ENCODE measurements around the gene ARHGEF4. TPM values are rescaled to one million over a fixed set of nuclear protein-coding genes. Genes with fewer than 3 reads are reported as not detected.
A peak's percentile ranks its signal among the peaks of the same experiment; 100 is the strongest.

Gene ARHGEF4
- total RNA-seq, 2 donors from 2014 or later = 0.63 to 1.7 TPM

DNA sequence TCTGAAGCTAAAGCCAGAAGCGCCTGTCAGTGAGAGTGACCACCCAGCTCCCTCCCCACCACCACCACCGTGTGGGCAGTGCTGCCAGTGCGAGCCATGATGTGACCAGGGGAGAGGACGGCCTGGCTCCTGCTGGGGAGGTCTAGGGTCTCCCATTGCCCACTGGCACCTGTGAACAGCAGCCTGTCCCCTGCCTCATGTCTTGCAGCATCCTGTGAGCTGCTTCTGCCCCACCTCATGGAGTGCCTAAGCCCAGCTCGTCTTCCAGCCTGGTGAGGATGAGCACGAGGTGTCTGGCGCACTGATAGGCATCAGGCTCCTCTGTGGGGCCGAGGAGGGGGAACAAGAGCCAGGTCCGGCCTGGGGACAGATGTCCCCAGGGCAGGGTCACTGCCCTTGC, 195.2 kb downstream of the ARHGEF4 start:
- Mint-ChIP-seq H3K36me3 (ENCODE audit: insufficient read depth in 2 of 2) (peaks cover 0 to 4% of the 10 kb centered on the region in 2 donors), H3K27ac (no peak overlapping the region), H3K4me3 (no peak overlapping the region), H3K9me3 (peaks cover 0 to 2% of the 10 kb centered on the region in 2 donors), H3K4me1 (ENCODE audit: low read depth) (peaks cover 11% of the 10 kb centered on the region), H3K27me3 (ENCODE audit: low read depth) (peaks cover 19% of the 10 kb centered on the region)
- no peak for ATAC-seq (replicated peaks in 1 of 2)
- no peak for DNase-seq

DNA sequence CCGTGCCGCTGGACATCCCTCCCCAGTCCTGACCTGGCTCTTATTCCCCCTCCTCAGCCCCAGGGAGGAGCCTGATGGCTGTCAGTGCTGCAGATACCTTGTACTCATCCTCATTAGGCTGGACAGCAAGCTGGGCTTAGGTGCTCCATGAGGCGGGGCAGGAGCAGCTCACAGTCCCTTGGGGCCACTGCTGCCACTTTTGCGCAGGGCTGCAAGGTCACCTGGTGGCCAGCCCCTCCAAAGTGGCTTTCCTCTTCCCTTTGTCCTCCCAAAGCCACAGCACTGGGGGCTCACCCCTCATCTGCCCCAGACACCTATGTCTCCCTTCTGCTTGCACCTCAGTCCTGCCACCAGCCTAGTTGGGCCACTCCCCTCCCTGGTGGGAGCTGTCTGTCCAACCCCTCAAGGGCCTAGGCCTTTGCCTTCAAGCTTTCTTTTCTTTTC, 195.7 kb downstream of the ARHGEF4 start:
- ATAC-seq (replicated peaks in 1 of 2) (no peak), DNase-seq (no peak)
- H3K27ac Mint-ChIP-seq = no peak overlapping the region
- peaks cover 0 to 2% of the 10 kb centered on the region in 2 donors for H3K9me3 Mint-ChIP-seq
- H3K27me3 Mint-ChIP-seq (ENCODE audit: low read depth) = peaks cover 19% of the 10 kb centered on the region
- H3K4me1 Mint-ChIP-seq (ENCODE audit: low read depth) = peaks cover 11% of the 10 kb centered on the region
- no peak overlapping the region for H3K4me3 Mint-ChIP-seq
- H3K36me3 Mint-ChIP-seq (ENCODE audit: insufficient read depth in 2 of 2) = no peaks in the 10 kb centered on the region

DNA sequence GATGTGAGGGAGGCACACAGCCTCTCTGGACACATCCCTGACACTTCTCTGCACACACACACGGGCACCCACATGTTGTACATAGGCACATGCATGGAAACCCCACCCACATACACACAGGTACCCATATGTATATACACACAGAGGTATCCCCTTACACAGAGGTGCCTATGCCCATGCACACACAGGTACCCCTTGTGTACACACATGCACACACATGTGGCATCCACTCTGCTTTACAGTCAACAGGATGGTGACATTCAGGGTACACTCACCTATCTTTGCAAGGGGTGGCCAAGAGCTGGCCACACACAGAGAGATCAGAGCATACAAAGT, 197.0 kb downstream of the ARHGEF4 start:
- Mint-ChIP-seq H3K27ac (no peak overlapping the region), H3K4me1 (ENCODE audit: low read depth) (peaks cover 11% of the 10 kb centered on the region), H3K27me3 (ENCODE audit: low read depth) (peaks cover 19% of the 10 kb centered on the region), H3K36me3 (ENCODE audit: insufficient read depth in 2 of 2) (no peaks in the 10 kb centered on the region), H3K4me3 (peak overlapping the region in 1 of 2 donors; percentile 57), H3K9me3 (no peaks in the 10 kb centered on the region)
- no peak for DNase-seq
- ATAC-seq (replicated peaks in 1 of 2) = no peak

DNA sequence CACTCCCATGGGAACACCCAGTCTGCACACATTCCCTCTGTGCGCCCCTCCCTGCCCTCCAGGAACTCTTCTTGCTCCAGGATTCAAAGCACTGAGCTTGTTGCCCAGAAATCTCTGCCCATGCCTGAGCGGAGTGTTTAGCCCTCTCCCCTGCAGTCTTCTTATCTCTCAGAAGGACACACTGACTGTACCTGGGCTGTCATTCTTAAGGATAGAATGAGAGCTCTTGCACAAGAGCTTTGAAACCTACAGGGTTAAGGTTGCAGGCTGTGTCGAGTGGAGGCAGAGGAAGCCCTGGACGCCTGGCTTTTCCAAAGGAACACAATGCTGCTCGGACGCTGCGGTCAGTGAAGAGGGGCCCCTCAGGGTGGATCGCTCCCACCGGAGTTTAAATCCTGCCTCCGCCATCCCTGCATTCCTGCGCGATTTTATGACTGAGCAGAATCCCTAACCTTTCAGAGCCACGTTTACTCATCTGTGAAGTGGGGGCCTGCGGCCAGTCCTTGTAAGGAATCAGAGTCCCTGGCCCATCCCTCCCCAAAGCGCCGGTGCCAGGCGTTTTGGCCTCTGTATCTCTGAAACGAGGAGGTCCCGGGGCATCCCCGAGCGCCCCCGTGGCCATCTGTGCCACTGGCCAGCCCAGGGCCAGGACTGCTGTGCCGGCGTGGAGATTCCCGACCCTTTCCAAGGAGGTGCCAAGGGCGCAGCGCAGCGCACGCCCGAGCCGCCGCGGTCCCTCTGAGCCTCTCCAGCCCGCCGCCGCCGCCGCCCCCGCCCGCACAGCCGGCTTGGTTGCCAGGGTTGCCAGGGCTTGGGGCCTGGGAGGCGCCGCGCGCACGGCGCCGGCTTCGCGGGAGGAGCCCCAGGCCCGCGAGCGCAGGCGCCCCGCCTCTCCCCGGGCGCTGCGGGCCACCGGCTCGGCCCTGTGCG, 197.7 kb downstream of the ARHGEF4 start:
- H3K4me3 Mint-ChIP-seq = peak overlapping the region; percentile 41 to 57
- peak; percentile 68 to 69 for ATAC-seq (replicated peaks in 1 of 2)

DNA sequence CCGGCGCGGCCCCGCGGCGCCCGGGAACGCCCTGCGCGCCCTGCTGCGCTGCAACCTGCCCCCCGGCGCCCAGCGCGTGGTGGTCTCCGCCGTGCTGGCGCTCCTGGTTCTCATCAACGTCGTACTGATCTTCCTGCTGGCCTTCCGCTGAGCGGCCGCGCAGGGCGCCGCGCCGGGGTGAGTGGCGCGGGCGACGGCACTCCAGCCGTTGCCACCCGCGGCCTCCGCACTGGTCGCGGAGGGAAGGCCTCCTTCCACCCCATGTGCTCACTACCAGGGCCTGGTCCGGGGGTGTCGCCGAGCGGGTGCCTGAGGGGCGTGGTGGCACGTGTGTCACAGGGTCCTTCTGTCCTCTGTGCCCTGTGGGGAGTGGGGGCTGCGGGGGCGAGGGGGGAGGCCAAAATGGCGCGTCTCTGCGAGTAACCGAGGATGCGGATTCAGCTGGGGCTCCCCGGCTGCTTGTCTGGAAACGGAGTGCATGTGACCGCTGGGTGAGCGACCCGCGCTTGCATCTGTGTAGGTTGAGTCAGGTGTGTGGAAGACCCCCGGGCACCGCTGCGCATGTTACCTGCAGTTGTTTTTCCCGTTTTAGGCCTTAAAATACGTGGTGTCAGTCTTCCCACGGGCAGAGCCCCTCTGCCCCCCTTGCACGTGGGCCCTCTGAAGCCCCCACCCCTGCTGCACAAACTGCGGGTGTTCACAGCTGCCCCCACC, 198.6 kb downstream of the ARHGEF4 start:
- Mint-ChIP-seq H3K9me3 (no peaks in the 10 kb centered on the region), H3K4me1 (ENCODE audit: low read depth) (peaks cover 11% of the 10 kb centered on the region), H3K27me3 (ENCODE audit: low read depth) (peaks cover 15% of the 10 kb centered on the region), H3K4me3 (peak overlapping the region; percentile 59 to 73), H3K27ac (no peak overlapping the region), H3K36me3 (ENCODE audit: insufficient read depth in 2 of 2) (no peaks in the 10 kb centered on the region)
- ATAC-seq (replicated peaks in 1 of 2) (peak; percentile 16 to 25), DNase-seq (no peak)

More for the DNA sequence above, 197.7 kb downstream of the ARHGEF4 start:
- Mint-ChIP-seq H3K27ac (no peak overlapping the region), H3K4me1 (ENCODE audit: low read depth) (peaks cover 11% of the 10 kb centered on the region), H3K27me3 (ENCODE audit: low read depth) (peaks cover 19% of the 10 kb centered on the region), H3K36me3 (ENCODE audit: insufficient read depth in 2 of 2) (no peaks in the 10 kb centered on the region), H3K9me3 (no peaks in the 10 kb centered on the region)
- DNase-seq = peak in 1 of 2 donors; percentile 45

DNA sequence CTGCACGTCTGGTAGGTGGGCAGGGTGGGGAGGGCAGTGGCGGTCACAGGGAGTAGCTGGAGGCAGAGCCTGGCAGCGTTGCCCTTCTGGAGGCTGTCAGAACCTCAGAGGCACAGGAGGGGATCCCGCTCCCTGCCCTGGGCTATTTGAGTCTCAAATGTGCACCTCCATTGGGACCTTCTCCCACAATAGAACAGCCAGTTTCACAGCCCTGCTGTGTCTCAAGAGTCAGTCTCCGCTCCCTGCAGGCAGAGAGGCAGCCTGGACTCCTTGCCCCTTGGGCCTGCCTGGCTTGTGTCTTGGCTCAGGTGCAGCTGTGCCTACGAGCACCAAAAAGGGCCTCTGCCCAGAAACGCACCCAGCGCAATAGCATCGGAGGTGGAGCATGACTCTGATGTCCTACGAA, 199.1 kb downstream of the ARHGEF4 start:
- no peak for ATAC-seq (replicated peaks in 1 of 2)
- peak overlapping the region in 1 of 2 donors; percentile 73 for H3K4me3 Mint-ChIP-seq
- no peak for DNase-seq

DNA sequence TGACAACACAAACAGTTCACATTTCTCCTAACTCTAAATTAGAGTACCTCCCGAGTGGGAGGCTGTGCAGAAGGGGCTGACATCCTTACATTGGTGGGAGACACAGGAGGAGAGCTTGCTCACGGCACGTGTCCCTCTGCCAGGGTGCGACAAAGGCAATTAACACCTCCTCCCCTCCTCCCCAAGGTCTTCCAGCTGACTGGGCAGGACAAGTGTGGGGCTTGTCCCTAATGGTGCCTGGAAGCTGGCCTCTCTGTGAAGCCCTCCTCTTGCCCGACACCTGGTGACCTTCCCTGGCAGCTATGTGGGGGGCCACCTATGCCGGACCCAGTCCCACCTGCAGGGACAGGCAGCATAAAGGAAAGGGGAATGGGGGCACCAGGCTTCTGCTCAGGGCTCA, 199.6 kb downstream of the ARHGEF4 start:
- peaks cover 12% of the 10 kb centered on the region for H3K27me3 Mint-ChIP-seq (ENCODE audit: low read depth)
- ATAC-seq (replicated peaks in 1 of 2) (no peak), DNase-seq (no peak)
- H3K4me3 Mint-ChIP-seq = peak overlapping the region in 1 of 2 donors; percentile 73
- no peaks in the 10 kb centered on the region for H3K36me3 Mint-ChIP-seq (ENCODE audit: insufficient read depth in 2 of 2)
- H3K9me3 Mint-ChIP-seq = no peaks in the 10 kb centered on the region
- no peak overlapping the region for H3K27ac Mint-ChIP-seq
- H3K4me1 Mint-ChIP-seq (ENCODE audit: low read depth) = peaks cover 17% of the 10 kb centered on the region

More for the DNA sequence above, 199.1 kb downstream of the ARHGEF4 start:
- Mint-ChIP-seq H3K9me3 (no peaks in the 10 kb centered on the region), H3K4me1 (ENCODE audit: low read depth) (peaks cover 13% of the 10 kb centered on the region), H3K36me3 (ENCODE audit: insufficient read depth in 2 of 2) (no peaks in the 10 kb centered on the region), H3K27me3 (ENCODE audit: low read depth) (peaks cover 12% of the 10 kb centered on the region), H3K27ac (no peak overlapping the region)

DNA sequence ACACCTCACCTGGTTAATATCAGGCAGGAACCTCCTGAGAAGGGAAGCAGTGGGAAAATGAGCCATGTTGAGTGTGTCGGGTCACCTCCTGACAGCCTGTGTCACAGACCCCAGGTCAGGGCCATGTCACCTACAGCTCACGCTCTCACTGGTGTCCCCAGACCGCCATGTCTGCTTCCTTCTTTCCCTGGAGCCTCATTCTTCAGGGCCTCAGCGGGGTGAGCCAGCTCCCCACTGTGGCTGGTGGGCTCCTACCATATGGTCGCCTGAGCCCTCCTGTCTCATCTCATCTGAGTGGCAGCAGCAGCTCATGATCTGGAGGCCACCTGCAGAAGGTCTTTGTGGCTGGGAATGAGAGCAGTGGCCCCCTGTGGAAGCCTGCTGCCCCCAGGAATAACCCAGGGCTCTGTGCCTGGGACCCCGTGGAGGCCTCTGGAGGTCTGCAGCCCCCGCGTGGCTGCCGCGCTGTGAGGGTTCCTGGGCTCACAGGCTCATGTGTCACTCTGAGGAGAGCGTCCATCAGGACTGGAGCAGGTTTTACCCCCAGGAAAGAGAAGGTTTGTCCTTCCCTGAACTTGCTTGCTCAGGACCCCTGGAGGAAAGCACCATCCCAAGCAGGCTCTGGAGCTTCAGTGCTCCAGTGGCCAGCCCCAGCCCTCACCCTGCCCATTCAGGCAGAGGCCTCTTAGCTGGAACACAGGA, 200.1 kb downstream of the ARHGEF4 start:
- no peak for DNase-seq
- Mint-ChIP-seq H3K27me3 (ENCODE audit: low read depth) (peaks cover 12% of the 10 kb centered on the region), H3K9me3 (no peaks in the 10 kb centered on the region), H3K4me3 (no peak overlapping the region), H3K27ac (no peak overlapping the region), H3K4me1 (ENCODE audit: low read depth) (peaks cover 23% of the 10 kb centered on the region), H3K36me3 (ENCODE audit: insufficient read depth in 2 of 2) (no peaks in the 10 kb centered on the region)
- no peak for ATAC-seq (replicated peaks in 1 of 2)

DNA sequence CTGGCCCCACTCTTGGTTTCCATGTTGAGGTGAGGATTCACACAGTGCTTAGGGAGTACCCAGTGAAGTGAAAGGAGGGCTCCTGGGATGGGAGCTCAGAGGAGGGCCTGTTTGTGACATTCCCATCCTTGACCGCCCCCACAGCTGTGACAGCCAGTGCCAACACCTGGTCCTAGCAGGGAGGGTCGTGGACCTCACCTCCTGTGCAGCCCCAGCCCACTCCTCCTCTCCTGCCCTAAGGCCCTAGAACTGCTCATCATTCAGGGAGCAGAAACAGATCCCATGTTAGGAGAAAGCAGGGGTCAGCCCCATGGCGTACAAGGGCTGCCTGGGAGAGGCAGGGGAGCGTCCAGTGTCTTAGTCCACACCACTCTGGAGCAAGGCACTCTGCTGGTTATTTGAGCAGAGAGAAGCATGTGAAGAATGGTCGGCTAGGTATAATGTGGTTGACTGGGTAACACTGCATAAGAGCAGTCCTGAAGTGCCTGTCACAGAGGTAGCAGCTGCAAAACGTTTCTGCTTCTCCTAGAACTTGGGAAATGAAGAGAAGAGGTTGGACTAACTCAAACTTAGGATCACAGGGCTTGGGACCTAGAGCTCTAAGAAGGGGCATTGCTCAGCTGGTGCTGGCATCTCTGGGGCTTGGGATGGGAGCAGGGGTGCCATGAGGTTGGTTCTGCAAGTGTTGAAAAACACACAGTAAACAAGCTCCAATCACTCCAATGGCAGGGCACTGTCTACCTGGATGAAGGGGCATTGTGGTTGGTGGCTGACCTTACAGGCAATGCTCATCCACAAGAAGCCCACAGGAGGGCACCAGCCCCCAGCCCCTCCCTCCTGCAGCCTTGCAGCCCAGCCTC, 200.9 kb downstream of the ARHGEF4 start:
- ATAC-seq (replicated peaks in 1 of 2) (no peak), DNase-seq (no peak)
- H3K9me3 Mint-ChIP-seq = no peaks in the 10 kb centered on the region
- peaks cover 12% of the 10 kb centered on the region for H3K27me3 Mint-ChIP-seq (ENCODE audit: low read depth)
- H3K27ac Mint-ChIP-seq = no peak overlapping the region
- peaks cover 31% of the 10 kb centered on the region for H3K4me1 Mint-ChIP-seq (ENCODE audit: low read depth)
- H3K4me3 Mint-ChIP-seq = no peak overlapping the region
- H3K36me3 Mint-ChIP-seq (ENCODE audit: insufficient read depth in 2 of 2) = no peaks in the 10 kb centered on the region

DNA sequence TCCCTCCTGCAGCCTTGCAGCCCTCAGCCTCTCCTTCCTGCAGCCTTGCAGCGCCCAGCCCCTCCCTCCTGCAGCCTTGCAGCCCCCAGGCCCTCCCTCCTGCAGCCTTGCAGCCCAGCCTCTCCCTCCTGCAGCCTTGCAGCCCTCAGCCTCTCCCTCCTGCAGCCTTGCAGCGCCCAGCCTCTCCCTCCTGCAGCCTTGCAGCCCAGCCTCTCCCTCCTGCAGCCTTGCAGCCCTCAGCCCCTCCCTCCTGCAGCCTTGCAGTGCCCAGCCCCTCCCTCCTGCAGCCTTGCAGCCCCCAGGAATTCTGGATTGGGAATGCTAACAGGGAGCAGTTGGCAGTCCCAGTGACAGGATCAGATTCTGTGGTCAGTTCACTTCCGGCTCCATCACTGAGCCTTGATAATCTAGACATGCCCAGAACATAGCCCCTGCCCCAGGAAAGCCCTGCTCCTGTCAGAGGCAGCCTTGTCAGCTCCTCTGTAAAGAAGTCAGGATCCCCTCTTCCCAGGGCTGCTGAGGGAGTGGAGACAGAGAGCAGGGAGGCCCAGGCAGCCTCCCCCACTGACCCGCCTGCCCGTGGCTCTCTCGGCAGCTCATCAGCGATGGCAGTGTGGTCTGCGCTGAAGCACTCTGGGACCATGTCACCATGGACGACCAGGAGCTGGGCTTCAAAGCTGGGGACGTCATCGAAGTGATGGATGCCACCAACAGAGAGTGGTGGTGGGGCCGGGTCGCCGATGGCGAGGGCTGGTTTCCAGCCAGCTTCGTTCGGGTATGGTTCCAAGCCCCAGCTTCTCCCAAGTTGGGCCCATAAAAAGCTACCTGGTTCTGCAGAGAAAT, 201.8 kb downstream of the ARHGEF4 start:
- Mint-ChIP-seq H3K4me3 (no peak overlapping the region), H3K36me3 (ENCODE audit: insufficient read depth in 2 of 2) (no peaks in the 10 kb centered on the region), H3K9me3 (no peaks in the 10 kb centered on the region), H3K27me3 (ENCODE audit: low read depth) (peaks cover 9% of the 10 kb centered on the region), H3K4me1 (ENCODE audit: low read depth) (peaks cover 29% of the 10 kb centered on the region), H3K27ac (no peak overlapping the region)
- DNase-seq (no peak), ATAC-seq (replicated peaks in 1 of 2) (no peak)

DNA sequence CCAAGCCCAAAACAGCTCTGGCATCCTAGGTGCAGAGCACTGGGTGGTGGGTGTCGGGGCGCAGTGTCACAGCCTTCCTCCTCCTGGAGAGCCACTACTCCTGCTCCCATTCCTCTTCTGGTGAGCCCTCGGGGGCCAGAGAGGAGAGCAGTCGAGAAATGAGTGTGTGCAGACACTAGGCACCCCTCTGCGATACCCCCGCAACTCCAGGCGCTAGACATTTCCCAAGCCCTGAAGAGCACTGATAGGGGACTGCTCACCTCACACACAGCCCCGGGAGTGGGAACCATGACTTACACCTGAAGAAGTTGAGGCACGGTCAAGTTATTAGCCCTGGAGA, 202.4 kb downstream of the ARHGEF4 start:
- Mint-ChIP-seq H3K36me3 (ENCODE audit: insufficient read depth in 2 of 2) (no peaks in the 10 kb centered on the region), H3K27ac (no peak overlapping the region), H3K27me3 (ENCODE audit: low read depth) (peaks cover 3% of the 10 kb centered on the region), H3K4me3 (peak overlapping the region in 1 of 2 donors; percentile 65), H3K4me1 (ENCODE audit: low read depth) (peaks cover 23% of the 10 kb centered on the region), H3K9me3 (no peaks in the 10 kb centered on the region)
- DNase-seq (no peak), ATAC-seq (replicated peaks in 1 of 2) (no peak)

DNA sequence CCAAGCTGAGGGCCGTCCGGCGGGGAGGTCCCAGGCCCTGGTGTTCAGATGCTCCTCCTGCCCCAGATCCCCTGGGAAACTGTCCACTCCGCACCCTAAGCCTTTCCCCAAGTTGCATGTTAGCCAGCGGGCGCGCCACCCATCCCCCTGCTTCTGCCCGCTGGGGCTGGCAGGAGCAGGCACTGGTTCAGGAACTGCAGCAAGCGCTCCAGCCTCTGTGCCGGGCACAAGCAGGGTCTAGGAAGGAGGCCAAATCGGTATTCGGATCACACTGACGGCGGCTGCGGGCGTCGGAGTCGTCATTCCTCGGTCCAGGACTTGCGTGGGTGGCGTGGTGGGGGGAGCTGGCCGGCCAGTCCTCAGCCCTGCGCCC, 202.8 kb downstream of the ARHGEF4 start:
- Mint-ChIP-seq H3K9me3 (no peaks in the 10 kb centered on the region), H3K4me1 (ENCODE audit: low read depth) (peaks cover 20% of the 10 kb centered on the region), H3K36me3 (ENCODE audit: insufficient read depth in 2 of 2) (no peaks in the 10 kb centered on the region), H3K27ac (no peak overlapping the region), H3K4me3 (peak overlapping the region in 1 of 2 donors; percentile 65), H3K27me3 (ENCODE audit: low read depth) (no peaks in the 10 kb centered on the region)
- DNase-seq (no peak), ATAC-seq (replicated peaks in 1 of 2) (no peak)
